ENCODE data around the gene BBOX1.
"Not testable (repeated sequence)": the region's sequence is repeated elsewhere in the genome, so short reads cannot be mapped to it uniquely, and the experiment has no call there.

BBOX1 gene, protein sequence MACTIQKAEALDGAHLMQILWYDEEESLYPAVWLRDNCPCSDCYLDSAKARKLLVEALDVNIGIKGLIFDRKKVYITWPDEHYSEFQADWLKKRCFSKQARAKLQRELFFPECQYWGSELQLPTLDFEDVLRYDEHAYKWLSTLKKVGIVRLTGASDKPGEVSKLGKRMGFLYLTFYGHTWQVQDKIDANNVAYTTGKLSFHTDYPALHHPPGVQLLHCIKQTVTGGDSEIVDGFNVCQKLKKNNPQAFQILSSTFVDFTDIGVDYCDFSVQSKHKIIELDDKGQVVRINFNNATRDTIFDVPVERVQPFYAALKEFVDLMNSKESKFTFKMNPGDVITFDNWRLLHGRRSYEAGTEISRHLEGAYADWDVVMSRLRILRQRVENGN

DNA sequence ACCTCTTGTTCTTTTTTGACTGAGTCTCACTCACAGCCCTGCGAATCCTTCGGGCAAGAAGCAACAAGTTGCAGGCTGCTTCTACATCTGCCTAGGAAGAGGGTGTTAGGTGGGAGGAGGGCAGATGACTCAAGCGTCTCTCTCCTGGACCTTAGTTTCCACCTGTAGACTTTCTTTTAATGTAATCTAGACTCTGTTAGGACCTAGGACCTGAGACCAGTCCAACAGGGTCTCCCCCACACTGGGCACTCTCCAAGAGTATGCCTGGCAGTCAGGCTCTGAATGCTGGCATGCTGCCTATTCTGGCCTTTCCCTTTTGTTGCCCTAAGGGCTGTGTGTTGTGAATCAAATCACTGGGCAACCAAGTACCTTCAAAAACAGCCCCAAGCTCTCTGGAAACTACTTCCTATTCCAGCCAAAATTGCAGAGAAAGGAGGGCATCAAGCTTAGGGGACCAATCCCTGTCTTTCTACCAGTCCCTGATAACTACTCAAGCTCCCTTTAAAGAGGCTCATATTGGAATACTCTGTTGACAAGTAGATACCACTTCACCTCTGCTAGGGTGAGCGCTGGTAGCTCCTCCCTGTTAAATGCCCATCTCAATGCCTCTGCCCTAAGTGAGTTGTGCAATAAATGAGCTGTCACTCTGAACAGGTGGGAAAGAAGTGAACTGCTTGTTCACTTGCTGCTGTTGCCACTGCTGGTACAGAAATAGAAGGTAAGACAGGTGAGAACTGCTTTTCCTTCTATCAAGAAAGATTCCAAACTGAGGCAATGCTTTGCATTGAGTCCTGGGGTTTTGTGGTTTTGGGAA is at the start of gene BBOX1:
TSS of gene BBOX1 (plus strand) at position 514 of the 814 bp plus-strand sequence. CDS start 14,616 bp downstream, outside the sequence.
- no peak for DNase-seq

DNA sequence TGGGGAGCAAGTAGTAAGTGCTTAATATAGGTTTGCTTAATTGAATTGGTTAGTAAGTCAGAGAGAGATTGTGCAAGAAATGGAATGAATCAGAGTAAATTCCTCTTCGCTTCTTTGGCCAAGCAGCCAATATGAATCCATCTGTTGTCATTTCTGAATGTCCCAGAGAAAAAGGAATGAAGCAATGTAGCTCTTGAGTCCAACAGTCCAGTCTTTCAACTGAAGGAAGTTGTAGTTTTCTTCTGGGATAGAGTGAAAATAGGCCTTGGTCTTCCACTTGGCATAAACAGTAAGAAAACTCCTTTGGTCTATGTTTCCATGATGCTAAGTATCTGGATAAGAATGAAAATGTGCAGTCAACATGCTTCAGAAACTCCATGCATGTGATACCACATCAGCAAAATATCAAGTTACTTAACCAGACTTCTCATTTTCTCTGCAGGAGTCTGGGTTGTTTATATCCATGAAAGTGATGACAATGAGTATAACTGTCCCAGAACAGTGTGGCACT is 48.5 kb upstream of the BBOX1 start:
- DNase-seq: no peak

DNA sequence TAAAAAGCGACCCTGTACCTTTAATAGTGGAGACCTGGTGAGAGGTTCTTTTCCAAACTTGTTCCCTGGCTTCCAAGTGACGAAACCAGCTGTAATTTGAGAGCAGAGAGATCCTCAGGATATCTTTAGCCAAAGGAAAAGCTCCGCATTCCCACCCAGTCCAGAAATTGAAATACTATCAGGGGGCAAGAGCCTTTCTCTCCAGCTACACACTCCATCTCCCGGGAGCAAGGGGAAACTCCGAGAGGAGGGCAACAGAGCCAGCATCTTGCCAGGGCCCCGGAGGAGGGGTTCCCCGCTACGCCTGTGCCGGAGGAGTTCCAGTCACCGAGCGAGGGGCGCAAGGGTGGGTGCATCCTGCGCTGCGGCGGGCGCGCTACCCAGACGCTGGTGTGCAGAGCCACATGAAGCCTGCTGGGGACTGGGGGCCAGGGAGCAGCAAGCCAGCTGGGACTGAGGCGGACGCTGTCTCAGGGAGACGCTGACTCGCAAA is 46.6 kb upstream of the BBOX1 start, which contains the start of gene FIBIN:
TSS of gene FIBIN (plus strand) at position 148 of the 493 bp plus-strand sequence. CDS start 415 bp downstream, outside the sequence.
- DNase-seq: no peak

DNA sequence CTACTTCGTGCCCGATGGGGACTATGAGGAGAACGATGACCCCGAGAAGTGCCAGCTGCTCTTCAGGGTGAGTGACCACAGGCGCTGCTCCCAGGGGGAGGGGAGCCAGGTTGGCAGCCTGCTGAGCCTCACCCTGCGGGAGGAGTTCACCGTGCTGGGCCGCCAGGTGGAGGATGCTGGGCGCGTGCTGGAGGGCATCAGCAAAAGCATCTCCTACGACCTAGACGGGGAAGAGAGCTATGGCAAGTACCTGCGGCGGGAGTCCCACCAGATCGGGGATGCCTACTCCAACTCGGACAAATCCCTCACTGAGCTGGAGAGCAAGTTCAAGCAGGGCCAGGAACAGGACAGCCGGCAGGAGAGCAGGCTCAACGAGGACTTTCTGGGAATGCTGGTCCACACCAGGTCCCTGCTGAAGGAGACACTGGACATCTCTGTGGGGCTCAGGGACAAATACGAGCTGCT is 46.0 kb upstream of the BBOX1 start:
- no peak for DNase-seq

DNA sequence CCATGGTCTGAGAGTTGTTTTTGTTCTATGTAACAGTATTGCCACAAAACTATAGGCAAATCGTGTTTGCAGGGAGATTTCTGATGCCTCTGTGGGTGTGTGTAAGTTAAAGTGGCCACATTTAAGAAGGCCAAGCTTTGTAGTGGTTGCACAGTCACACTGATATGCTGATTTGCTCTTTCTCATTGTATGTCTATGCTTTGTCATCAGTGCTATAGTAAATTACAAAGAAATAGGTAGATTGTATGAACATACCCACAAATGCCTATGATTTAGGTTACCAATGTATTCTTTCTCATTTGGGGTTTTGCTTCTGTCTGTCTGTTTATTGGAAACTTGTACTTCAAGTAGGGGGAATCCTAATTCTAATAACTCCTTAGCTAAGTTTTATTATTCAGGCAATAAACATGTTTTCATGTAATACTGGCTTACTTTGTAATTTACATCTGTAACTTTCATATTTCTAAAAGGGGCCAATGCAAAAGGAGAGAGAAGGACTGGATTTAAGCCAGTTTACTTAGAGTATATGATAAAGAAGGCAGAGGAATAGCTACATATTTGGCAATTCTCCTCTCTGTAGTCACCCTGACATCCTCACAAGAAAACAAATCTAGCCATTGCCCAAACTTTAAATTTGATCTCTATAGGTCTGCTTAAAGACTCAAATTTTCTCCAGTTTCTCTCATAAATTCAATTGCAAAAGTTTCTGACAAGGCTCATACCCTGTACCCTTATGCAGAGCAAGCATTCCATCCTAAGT is 44.7 kb upstream of the BBOX1 start:
- no peak for DNase-seq

DNA sequence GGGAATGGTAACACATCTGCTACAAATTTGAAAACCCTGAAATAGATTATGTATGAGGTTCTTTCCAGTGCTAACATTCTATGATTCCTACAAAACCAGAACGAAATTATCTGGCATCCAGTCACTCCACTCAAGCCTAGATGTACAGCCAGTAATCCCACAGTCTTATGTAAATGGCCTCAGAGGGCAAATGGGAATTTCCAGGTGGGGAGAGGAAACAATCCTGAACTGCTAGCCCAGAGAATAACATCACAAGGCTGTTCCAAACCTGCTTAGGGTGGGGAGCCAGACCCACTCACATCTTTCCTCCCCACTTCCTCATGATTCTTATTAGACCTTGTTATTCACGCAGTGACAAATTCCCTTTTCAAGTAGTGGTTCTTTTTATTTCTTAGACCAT is 43.2 kb upstream of the BBOX1 start:
- DNase-seq: no peak

DNA sequence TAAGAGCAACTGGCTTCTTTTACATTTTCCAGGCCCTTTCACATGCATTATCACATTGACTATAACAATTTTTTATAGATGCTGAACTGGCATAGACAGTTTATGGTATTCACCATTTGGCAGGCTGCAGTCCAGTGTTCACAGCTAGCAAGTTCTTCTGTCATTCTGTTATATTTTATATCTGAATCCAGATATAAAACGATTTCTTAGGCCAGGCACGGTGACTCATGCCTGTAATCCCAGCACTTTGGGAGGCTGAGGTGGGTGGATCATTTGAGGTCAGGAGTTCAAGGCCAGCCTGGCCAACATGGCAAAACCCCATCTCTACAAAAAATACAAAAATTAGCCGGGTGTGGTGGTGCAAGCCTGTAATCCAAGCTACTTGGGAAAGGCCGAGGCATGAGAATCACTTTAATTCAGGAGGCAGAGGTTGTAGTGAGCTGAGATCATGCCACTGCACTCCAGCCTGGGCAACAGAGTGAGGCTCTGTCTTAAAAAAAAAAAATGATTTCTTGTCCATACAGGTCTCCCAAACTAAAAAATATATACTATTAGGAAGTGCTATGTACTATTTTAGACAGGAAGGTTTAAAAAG is 39.4 kb upstream of the BBOX1 start:
- not testable (repeated sequence) for DNase-seq

DNA sequence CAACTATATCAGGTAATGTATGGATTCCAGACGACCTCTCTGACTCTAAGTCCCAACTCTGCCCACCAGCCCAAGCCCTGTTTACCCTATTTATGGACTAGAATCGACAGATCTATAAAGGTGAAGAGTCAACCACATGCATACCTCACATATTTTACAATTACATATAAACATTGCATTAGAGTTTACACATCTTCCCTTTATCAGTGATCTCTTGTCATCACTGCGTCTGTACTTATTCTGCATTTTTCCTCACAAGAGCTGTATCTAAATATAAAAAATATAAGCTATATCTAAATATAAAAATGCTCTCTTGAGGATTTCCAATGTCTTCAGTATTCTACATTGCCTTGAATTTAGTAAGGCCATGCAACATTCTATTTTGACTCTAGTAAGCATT is 38.2 kb upstream of the BBOX1 start:
- no peak for DNase-seq

DNA sequence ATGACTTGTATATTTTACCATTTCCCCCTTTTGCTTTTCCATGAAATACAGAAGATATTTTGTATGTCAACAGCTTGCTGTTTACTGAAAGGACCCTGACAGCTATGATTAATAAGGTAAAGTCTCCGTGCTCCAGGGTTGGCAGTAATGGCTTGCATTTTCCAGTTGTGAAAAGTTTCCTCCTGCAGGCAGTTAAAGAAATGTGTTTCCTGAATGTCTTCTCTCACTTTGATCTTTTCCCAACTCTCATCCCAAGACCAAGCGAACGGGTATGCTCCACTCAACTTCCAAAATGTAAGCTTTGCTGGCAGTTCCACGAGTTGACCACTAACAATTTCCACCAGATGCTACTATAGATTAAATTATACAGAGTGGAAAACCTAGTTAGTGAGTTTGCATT is 37.8 kb upstream of the BBOX1 start:
- DNase-seq: no peak

DNA sequence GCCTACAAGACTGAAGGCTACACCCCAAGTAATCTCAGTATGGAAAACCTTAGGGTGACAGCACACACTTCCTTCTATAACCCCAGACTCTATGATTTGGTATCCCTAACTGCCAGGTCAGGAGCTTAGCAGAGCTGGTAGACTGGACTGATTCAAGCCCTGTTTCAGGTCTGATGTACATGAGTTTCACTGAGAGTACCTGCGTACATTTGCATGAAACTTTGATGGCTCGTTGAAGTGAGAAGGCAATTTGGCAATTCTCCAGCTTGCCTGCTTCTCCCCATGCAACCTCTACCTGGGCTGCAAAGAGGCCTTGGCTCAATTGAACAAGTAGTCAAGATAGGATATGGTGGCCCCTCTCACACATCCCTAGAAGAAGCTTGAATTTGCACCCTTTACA is 36.5 kb upstream of the BBOX1 start:
- no peak for DNase-seq

DNA sequence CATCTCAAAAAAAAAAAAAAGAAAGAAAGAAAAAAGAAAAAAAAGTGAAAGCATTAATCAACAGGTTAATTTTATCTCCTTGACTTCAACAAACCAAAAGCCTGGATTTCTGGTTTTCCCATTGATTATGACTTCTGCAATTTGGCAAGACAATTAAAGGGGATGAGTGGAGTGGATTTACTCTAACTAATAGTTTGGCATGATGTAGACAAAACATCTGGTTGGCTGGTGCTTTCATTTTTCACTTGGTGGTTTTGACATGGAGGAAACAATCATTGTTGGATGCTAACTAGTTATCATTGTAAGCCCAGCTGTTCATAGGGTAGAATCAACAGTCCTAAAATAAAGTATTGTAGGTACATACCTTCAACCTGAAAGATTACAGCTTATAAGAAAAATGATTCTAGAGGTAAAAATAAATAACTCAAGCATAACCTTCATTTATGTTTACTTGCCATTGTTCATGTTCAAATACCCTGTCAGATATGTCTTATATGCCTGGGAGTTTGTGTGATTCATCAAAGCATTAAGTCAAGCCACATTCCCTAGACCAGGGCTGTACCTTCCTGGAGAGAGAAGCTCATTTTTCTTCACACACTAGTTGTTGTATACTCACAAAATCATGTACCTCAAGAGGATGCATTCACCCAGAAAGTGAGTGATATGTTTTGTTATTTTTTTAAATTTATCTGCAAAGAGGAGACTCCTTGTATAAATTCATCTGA is 31.6 kb upstream of the BBOX1 start:
- DNase-seq: no peak

DNA sequence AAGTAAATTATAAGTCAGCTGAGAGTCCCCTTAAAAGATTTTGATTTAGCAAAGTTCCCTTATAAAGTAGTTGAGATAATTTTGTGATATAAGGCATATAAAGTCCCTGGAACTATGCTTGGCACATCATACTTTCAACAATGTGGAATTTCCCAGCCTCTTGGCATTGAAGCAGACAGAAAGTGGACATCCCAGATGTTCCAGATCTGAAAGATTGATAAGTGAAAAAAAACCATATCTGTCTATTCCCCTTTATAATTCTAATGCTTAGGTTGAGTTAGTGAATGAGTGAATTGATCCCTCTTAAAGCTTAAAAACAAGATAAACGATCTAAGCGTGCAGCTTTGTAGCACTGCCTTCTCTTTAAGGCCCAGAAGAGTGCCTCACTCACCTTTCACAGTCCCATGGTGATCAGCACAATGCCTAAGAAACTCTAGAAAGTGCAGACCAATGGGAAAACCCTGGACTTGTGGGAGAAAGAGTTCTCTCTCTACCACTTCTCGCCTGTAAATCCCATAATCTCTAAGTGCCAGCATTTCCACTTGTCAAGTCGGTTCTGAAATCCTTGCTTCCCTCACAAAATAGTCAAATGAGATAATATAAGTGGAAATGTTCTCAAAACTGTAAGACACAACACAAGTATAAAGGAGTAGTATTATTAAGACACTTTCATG is 28.9 kb upstream of the BBOX1 start:
- DNase-seq: no peak

DNA sequence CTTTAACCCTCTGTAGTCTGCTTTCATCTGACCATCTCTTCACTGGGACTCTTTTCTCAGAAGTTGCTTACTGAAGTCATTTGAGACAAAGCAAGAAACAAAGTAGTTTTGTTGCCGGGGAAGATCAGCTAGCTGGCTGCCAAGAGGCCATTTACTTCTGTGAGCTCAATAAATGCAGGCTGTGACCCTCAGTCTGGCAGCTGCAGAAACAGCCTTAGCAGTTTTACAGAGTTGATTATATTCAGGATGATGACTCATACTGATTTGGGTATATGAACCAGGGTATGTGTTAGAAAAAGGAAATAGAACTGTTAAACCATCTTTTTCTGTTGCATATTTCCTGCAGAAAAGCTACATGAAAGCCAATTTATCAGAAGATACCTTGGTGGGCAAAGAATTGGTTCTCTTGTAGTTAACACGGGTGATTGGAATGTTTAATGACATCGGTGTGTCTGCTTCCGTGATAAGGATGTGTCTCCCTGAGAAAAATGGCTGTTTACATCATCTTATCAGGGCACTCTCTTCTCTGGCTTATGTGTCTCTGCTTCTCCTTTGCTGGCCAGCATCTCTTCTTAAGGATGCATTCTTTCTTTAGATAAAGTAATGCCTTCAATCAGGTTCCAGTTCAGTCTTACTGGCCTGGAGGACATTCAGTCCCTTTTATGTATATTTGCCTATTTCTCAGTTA is 28.2 kb upstream of the BBOX1 start:
- DNase-seq: no peak

DNA sequence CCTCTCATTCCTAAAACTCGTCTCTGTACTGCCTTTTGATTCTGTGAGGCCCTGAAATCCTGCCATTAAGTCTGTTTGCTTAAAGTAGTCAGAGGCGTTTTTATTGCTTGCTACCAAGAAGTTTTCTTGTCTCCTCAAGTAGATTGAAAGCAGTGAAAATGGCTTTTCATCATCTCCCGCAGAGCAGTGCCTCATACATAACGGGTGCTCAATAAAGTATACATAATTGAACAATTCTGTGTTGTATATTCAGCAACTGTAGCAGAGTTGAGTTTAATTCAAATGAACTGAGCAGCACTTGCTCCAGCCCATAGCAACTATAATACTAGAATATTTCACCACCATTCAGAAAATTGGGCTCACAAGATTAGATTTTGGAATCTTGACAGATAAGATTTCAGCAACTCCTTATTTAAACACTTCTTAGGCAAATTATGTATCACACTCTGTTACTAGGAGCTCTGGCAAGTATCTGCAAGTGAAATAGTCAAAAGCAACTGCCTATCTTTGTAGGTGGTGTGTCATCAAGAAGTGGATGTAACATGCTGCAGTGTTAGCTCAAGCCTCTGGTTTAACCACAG is 26.7 kb upstream of the BBOX1 start:
- DNase-seq: no peak

DNA sequence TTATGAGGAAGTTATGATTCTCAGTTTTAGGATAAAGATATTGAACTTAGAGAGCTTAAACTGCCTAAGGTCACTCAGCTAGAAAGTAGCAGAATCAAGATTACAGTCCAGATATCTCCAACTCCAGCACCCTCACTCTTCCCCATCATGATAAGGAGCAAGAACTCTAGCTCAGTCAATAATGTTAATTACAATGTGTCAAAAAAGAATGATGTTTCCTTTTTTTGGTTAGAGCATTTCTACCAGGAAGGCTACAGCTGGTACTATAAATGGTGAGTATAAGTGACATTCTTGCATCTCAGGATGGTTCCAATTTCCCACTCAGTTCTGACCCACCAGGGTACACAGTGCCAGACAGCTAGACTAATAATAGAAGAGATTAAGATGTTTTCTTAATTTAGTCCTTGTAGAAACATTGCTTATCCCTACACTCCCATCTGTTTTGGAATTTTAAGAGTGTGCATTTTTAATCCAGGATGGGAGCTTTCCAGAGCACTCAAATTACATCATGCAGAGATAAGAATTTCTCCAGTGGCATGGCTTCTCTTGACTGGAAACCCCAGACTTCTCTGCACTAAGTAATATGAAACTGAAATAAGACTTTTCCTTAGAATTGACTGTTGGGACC is 21.6 kb upstream of the BBOX1 start:
- no peak for DNase-seq

DNA sequence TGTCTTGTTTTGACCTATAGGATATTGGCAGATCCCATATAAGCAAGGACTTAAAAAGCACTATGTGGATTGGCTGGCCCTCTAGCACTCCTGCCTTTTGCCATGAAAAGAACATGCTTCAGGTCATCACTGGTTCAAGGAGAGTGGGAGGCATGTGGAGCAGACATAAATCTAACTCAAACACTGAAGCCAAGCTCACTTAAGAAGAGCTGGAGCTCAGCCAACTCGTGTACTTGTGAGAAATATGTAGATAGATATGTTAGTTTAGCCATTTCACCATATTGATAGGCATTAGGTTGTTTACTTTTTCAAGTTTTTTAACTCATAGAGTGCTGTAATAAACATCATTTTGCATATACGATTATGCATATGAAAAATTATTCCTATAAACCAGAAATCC is 19.9 kb upstream of the BBOX1 start:
- DNase-seq: no peak

DNA sequence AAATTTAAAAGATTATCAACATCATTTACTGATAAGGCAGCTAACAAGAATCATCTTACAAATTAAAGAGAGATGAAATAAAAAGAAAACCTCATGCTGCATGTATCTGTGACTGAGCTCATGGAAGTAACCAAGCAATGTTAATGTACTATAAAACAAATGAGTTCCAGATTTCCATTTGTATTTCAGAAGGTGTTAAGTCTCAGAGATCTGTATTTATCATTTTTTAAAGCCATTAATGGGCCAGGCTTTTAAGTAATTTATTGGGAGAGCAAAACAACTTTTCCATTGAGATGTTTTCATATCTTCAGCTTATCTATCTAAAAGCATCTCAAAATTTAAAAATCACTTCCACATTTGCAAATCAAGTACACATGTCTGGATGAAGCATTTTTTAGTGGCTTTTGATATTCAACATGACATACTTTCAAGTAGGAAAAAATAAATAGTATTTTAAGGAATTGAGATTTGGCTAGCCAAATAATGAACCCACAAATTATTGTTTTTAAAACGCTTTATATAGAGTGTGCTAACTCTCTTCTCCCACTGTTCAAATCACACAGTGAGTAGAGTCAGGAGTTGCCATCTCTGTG is 17.9 kb upstream of the BBOX1 start:
- DNase-seq: no peak

DNA sequence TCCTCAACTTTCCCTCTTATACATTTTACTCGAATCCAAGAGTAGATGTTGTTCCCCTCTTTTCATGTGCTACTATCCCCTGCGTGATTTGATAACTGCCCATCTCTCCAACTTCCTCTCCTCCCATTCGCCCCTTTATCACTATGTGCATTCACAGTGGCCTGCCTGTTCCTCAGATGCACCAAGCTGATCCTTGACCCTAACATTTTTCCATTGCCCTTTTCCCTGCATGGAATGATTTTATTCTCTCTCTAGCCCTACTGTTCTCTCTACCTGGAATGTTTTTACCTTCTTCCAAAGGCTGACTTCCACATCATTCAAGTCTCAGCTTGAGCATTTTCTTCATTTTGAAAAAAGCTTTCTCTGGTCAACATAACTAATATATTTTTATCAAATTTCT is 15.8 kb upstream of the BBOX1 start:
- DNase-seq: no peak

DNA sequence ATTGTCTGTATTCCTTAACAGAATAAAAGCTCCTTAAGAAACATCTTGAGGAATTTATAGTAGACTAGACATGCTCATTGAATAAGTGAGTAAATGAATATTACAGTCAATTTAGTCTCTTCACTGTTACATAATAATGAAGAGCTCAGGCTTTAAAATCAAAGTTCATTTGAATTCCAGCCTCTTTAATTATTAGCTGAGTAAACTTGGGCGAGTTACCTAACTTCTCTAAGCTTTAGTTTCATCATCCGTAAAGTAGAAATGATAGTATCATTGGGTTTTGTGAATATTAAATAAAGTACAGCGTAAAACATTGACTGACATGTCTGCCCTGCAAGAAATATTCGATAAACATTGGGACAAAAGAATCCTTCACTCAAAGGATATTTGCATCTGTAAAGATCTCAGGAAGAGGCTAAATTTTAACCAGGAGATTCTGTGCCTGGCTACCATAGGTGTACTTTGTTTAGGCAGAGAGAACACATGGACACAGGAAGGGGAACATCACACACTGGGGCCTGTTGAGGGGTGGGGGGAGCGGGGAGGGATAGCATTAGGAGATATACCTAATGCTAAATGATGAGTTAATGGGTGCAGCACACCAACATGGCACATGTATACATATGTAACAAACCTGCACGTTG is 15.2 kb upstream of the BBOX1 start:
- DNase-seq: no peak
